Eye (tissue), 1 donor: ENCODE results near the gene CGB1.

Experiments used
- DNase-seq: peaks from one replicate; pipeline ENCODE4 v3.0.0-alpha.2; 2015

CGB1 gene

GRCh38 chr19:49020931-49021895, 15.5 kb downstream of the CGB1 start:
- no peak for DNase-seq

GRCh38 chr19:49020342-49020741, 16.4 kb downstream of the CGB1 start:
- no peak for DNase-seq

GRCh38 chr19:49019242-49019932, 17.3 kb downstream of the CGB1 start:
- DNase-seq, result peak; percentile 64

- DNase-seq, result peak; percentile 40
Measured at GRCh38 chr19:49018388-49019241, 18.1 kb downstream of the CGB1 start.

GRCh38 chr19:49017666-49018351, 18.9 kb downstream of the CGB1 start:
- DNase-seq, result peak; percentile 68

- no peak for DNase-seq
Measured at GRCh38 chr19:49017041-49017665, 19.5 kb downstream of the CGB1 start, which contains the start of gene LHB. Gene LHB (minus strand): TSS chr19:49017091. CDS start chr19:49017081, 10 bp downstream.

- no peak for DNase-seq
Measured at GRCh38 chr19:49016067-49016839, 20.4 kb downstream of the CGB1 start.

GRCh38 chr19:49014870-49015255, 21.8 kb downstream of the CGB1 start:
- DNase-seq, result no peak

GRCh38 chr19:49014123-49014869, 22.4 kb downstream of the CGB1 start:
- DNase-seq, result no peak

GRCh38 chr19:49011194-49011593, 25.5 kb downstream of the CGB1 start:
- DNase-seq, result no peak

GRCh38 chr19:49010453-49010852, 26.2 kb downstream of the CGB1 start:
- DNase-seq, result no peak

GRCh38 chr19:49009828-49010227, 26.9 kb downstream of the CGB1 start:
- DNase-seq, result no peak

- no peak for DNase-seq
Measured at GRCh38 chr19:49006905-49007304, 29.8 kb downstream of the CGB1 start.

- no peak for DNase-seq
Measured at GRCh38 chr19:49004964-49005614, 31.6 kb downstream of the CGB1 start.

- DNase-seq, result no peak
Measured at GRCh38 chr19:49004133-49004532, 32.6 kb downstream of the CGB1 start.

- peak; percentile 86 for DNase-seq
Measured at GRCh38 chr19:48999481-49000325, 37.0 kb downstream of the CGB1 start.

GRCh38 chr19:48997972-48998371, 38.7 kb downstream of the CGB1 start:
- DNase-seq, result peak; percentile 58

- DNase-seq, result no peak
Measured at GRCh38 chr19:48994035-48994386, 42.7 kb downstream of the CGB1 start.
